ENCODE data around the gene MSL3B.

Gene MSL3B

DNA sequence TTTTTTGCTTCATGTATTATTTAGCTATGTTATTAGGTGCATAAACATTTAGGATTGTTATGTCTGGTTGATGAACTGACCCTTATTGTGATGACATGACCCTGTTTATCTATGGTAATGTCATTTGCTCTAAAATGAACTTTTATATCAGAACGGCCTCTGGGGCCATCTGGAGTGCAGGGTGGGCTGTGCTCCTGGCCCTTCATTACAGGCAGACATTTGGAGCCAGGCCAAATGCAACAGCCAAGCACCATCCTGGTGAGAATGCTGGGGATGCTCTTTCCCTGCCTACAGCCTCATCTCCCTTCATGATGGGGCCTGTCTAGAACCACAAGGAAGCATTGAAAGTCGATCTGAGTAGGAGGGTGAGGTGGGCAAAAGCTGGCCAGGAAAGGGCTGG is 51.9 kb downstream of the MSL3B start:
- DNase-seq, result no peak

DNA sequence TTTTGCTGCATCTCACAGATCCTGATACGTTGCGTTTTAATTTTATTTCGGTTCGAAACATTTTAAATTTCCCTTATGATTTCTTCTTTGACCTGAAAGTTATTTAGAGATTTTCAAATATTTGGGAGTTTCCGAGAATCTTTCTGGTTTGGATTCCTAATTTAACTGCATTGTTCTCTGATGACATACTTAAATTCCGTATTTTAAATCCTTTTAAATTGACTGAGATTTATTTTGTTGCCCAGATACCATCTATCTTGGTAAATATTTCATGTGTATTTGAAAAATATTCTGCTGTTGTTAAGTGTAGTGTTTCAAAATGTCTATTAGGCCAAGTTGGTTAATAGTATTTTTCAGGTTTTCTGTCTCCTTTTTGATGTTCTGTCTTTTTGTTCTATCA is 52.3 kb downstream of the MSL3B start:
- DNase-seq, result no peak

Data from NCI-H146 (cell line).